GM12891 (cell line): ENCODE results near the gene EPB41L1.

ENCODE experiments used
- DNase-seq: peaks from one replicate; pipeline ENCODE4 v3.0.0; 2011; ENCODE audit warnings: low spot score; ENCODE audit not compliant: insufficient read length
- FAIRE-seq: peaks from 2 replicates; lab custom pipeline; 2011; peaks lifted over from hg19 to GRCh38; lab: Jason Lieb, UNC
- PAX5 ChIP-seq: IDR thresholded peaks from 2 replicates; pipeline ENCODE4 v1.6.1; 2011; ENCODE audit warnings: low read length, moderate library complexity, mild to moderate bottlenecking; ENCODE audit not compliant: insufficient read depth, severe bottlenecking
- POLR2A ChIP-seq: IDR thresholded peaks from 2 replicates; pipeline ENCODE4 v1.6.1; 2011; ENCODE audit warnings: low read depth, low read length, control low read depth
- POLR2AphosphoS5 ChIP-seq: IDR thresholded peaks from 2 replicates; pipeline ENCODE4 v1.6.1; 2011; ENCODE audit warnings: low read depth, low read length, control low read depth
- POU2F2 ChIP-seq: IDR thresholded peaks from 2 replicates; pipeline ENCODE4 v1.6.1; 2011; ENCODE audit warnings: low read depth, mild to moderate bottlenecking, control low read depth, low read length, moderate library complexity
- SPI1 ChIP-seq: IDR thresholded peaks from 2 replicates; pipeline ENCODE4 v1.6.1; 2011; ENCODE audit warnings: low read depth, low read length, control low read depth
- TAF1 ChIP-seq: IDR thresholded peaks from 2 replicates; pipeline ENCODE4 v1.6.1; 2011; ENCODE audit warnings: low read depth, low read length, control low read depth

Gene EPB41L1

GRCh38 chr20:36181934-36182603, 27.5 kb downstream of the EPB41L1 start:
- DNase-seq (no peak), FAIRE-seq (no peak)
- no peak for TF ChIP-seq PAX5
- TF ChIP-seq SPI1 = no peak
- TF ChIP-seq POLR2AphosphoS5 = no peak
- TF ChIP-seq POLR2A = no peak

DNA sequence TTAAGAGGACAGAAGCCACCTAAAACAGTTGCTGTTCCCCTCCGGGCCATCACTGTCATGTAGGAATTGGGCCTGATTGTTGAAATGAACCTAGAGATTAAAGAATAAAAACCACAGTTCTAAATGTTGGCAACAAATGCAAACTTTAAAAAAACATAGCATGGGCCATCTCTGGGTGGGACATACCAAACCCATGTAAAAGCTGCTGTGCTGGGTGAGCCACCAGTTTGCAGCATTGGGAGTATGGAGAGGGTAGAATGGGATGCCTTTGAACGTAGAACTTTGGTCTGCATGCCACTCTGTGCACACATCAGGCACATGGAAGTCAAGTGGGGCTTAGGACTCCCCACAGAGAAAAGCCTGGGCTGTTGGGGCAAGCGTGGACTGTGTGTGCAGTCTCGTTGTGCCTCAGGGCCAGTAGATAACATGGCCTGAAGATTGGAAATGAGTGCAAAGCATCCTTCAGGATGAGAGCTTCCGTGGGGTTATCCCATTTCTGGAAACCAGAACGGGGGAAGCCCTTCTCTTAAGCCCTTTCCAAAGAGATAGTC, 28.1 kb downstream of the EPB41L1 start:
- TF ChIP-seq TAF1 (no peak), SPI1 (no peak), PAX5 (no peak)
- FAIRE-seq (no peak), DNase-seq (no peak)

GRCh38 chr20:36183155-36183944, 28.8 kb downstream of the EPB41L1 start:
- no peak for DNase-seq
- FAIRE-seq = no peak
- TF ChIP-seq PAX5 (no peak), POLR2A (no peak), TAF1 (no peak), POU2F2 (no peak), POLR2AphosphoS5 (no peak), SPI1 (no peak)

DNA sequence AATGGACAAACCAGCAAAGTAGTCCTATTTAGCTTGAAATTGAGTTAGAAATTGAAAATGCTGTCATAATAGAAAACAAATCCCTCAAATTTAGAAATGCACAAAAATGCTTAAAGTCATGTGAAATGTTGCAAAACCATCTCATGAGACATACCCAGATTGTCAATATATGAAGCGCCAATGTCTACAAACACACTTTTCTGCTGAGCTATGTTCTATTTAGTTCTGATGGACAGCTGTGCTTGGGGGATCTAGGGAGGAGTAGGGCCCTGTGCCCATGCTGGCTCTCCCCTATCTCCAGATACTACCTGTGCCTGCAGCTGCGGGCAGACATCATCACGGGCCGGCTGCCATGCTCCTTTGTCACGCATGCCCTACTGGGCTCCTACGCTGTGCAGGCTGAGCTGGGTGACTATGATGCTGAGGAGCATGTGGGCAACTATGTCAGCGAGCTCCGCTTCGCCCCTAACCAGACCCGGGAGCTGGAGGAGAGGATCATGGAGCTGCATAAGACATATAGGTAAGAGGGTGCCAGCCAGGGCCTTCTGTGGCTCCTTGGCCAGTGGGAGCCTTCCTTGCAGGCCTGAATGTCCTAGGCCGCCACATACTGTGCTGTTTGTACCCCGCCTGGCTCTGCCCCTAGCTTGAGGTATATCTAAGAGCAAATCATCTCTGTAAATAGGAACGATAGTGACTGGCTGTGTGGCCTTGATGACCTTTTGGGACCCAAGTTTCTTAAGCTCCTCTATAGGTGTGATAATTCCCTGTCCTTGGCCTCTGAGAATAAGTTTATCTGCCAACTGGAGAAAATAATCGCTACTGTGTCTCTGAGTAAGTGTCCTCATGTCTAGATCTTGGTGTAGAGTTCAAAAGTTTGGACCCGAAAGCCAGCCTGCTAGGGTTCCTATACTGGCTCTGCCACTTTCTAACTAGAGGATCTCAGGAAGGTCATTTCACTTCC, 30.6 kb downstream of the EPB41L1 start:
- DNase-seq (no peak), FAIRE-seq (no peak)
- no peak for TF ChIP-seq TAF1
- TF ChIP-seq POLR2A = no peak
- no peak for TF ChIP-seq POLR2AphosphoS5
- no peak for TF ChIP-seq PAX5
- no peak for TF ChIP-seq SPI1
- no peak for TF ChIP-seq POU2F2

DNA sequence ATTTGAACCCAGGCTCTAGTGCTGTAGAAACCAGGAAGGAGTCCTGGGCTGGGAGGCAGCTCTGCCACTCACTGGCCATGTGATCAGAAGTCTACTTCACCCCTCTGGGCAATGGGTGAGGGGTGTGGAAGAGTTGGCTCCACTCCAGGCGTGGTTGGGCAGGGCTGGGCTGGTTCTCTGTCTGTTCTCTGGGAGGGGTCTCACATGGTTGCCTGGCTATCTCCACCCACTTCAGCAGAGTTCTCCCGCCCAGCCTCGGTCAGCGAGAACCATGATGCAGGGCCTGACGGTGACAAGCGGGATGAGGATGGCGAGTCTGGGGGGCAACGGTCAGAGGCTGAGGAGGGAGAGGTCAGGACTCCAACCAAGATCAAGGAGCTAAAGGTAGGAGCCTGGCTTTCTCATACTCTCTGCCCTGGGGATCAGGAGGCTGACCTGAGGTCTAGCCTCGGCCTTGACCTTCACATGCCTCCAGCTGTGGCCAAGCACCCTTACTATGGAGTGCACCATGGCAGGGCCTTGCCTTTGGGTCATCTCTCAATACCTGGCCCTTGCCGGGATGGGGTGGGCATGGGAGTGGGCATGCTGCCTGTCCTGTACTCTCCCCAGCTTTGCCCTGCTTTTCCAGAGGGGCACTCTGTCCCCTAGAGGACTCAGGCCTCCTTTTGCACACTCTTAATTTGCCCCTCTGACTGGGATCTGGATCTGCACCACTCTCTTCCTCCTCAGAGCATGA, 39.6 kb downstream of the EPB41L1 start:
- no peak for FAIRE-seq
- TF ChIP-seq SPI1 (no peak), POLR2AphosphoS5 (no peak), POU2F2 (no peak), POLR2A (no peak), TAF1 (no peak), PAX5 (no peak)

DNA sequence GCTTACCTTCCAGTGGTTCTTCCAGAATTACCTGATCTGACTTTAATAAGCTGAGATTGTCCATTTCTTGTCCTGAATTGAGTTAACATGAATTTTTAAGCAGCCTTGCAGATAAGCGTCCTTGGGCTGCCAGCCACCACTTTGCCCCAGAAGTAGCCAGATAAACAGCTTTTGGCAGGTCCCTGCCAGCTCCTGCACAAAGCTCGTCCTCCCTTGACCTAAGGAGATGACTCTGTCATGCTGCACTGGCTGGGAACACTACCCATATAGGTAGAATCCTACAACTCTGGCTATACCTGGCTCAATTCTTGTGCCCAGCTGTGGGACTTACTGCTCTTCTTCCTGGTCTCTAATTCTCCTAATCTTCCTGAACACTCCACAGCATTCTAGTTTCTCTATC, 42.1 kb downstream of the EPB41L1 start:
- no peak for DNase-seq
- no peak for FAIRE-seq
- TF ChIP-seq POLR2AphosphoS5 = no peak
- TF ChIP-seq POLR2A = no peak
- TF ChIP-seq SPI1 = no peak
- no peak for TF ChIP-seq TAF1
- TF ChIP-seq POU2F2 = no peak
- no peak for TF ChIP-seq PAX5

More for the DNA sequence above, 39.6 kb downstream of the EPB41L1 start:
- DNase-seq = no peak

GRCh38 chr20:36197271-36197670, 42.7 kb downstream of the EPB41L1 start:
- no peak for DNase-seq
- TF ChIP-seq POLR2A = no peak
- no peak for TF ChIP-seq PAX5
- TF ChIP-seq POU2F2 = no peak
- TF ChIP-seq POLR2AphosphoS5 = no peak
- no peak for TF ChIP-seq TAF1
- TF ChIP-seq SPI1 = no peak
- no peak for FAIRE-seq

DNA sequence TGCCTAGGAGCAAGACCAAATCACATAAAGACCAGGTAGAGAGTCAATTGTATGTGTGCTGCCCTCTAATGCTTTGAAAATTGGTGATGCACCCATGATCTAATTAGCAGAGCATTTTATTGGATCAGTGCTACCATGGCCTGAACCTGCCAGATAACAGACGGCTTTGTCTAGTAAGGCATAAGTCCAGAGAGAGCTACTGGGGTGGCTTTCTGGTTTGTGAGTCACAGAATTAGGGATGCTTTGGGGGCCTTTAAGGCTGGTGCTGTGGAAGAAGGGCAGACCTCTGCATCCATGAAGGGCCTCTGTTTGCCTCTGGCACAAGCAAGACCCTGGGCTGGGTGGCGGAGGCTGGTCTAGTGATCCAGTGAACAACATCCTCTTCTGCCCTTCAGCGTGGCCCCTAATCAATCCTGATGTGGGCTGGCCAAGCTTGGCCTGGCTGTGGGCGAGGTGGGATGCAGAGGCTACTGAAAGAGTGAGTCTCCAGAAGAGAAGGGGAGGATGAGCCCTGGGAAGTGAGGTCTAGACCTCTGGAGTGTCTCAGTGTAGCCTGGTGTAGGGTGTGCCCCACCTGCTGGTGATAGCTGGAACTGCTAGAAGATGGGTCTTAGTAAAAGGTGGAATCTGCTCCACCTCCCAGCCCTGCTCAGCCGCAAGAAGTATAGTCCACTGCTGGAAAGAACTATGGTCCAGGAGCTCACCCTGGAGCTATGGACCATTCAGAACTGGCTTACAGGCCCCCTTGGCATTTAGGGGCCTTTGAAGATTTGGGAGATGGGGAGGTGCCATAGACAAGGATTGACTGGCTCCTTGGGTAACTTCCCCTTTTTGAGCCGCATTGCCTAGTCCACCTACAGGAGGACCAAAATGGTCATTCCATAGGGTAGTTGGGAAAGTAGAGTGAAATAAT, 45.1 kb downstream of the EPB41L1 start:
- DNase-seq (peak; percentile 59), FAIRE-seq (peak; percentile 94)
- no peak for TF ChIP-seq PAX5
- no peak for TF ChIP-seq POLR2AphosphoS5
- no peak for TF ChIP-seq SPI1
- TF ChIP-seq POU2F2 = no peak
- TF ChIP-seq TAF1 = no peak
- no peak for TF ChIP-seq POLR2A
